Natural killer cell treated with Interleukin-12 subunit alpha and Interleukin-12 subunit beta and Interleukin-15 and Interleukin-18, amount 100 ng/mL, for 72 hours (primary cell): ENCODE results near the gene IGIP. TPM values are rescaled to one million over a fixed set of nuclear protein-coding genes. Genes with fewer than 3 reads are reported as not detected.

Source experiments
- ATAC-seq, 2 donors: fragments of 150-1000 bp; cut with Tn5 transposase in 1 of 2; sonication (Bioruptor Pico), chemical (Tn5 transposase) in 1 of 2; 2 replicates each; pipeline ENCODE4 v1.10.0; 2021
- DNase-seq: peaks from one replicate; pipeline ENCODE4 v3.0.0; 2022; ENCODE audit warnings: low spot score
- H3K27ac Mint-ChIP-seq, 2 donors: 1 replicate in 1 of 2; 2 replicates in 1 of 2; pipeline ENCODE4 v1.8.0; 2022; ENCODE audit warnings: mixed read lengths in 2 of 2, mild to moderate bottlenecking in 1 of 2, moderate library complexity in 1 of 2
- H3K27me3 Mint-ChIP-seq, 2 donors: 1 replicate in 1 of 2; 2 replicates in 1 of 2; pipeline ENCODE4 v1.8.0; 2022; ENCODE audit warnings: mixed read lengths in 2 of 2
- H3K36me3 Mint-ChIP-seq: one replicate; pipeline ENCODE4 v1.8.0; 2022; ENCODE audit warnings: mixed read lengths
- H3K4me1 Mint-ChIP-seq, 2 donors: 1 replicate in 1 of 2; 2 replicates in 1 of 2; pipeline ENCODE4 v1.8.0; 2022; ENCODE audit warnings: low read depth in 2 of 2, mixed read lengths in 2 of 2, mild to moderate bottlenecking in 1 of 2
- H3K4me3 Mint-ChIP-seq: one replicate; pipeline ENCODE4 v1.8.0; 2022; ENCODE audit warnings: mixed read lengths
- H3K9me3 Mint-ChIP-seq: 2 replicates; pipeline ENCODE4 v1.8.0; 2022; ENCODE audit warnings: mixed read lengths
- total RNA-seq, 2 donors: library from RNA; stranded (reverse); gene quantifications; one replicate each; pipeline ENCODE4 v1.2.3, GENCODE V29; 2022

The IGIP gene
- total RNA-seq, 2 donors from 2014 or later: 2.6 to 3.1 TPM

- peaks cover 28 to 40% of the 10 kb centered on the region in 2 donors for H3K4me1 Mint-ChIP-seq
- H3K27me3 Mint-ChIP-seq: peaks cover 8 to 17% of the 10 kb centered on the region in 2 donors
Observed at GRCh38 chr5:140107312-140108092, 18.2 kb upstream of the IGIP start.

GRCh38 chr5:140108093-140109017 lies 17.4 kb upstream of the IGIP start:
- peak overlapping the region; percentile 93 for H3K4me3 Mint-ChIP-seq
- DNase-seq (no peak), ATAC-seq (no peak)
- peak overlapping the region; percentile 91 to 93 for H3K27ac Mint-ChIP-seq
- H3K9me3 Mint-ChIP-seq: no peaks in the 10 kb centered on the region
- peaks cover 28 to 40% of the 10 kb centered on the region in 2 donors for H3K4me1 Mint-ChIP-seq
- no peaks in the 10 kb centered on the region for H3K36me3 Mint-ChIP-seq
- H3K27me3 Mint-ChIP-seq: peaks cover 8 to 16% of the 10 kb centered on the region in 2 donors

More at GRCh38 chr5:140107312-140108092, 18.2 kb upstream of the IGIP start:
- peak; percentile 94 for DNase-seq
- ATAC-seq: peak; percentile 95 to 97
- Mint-ChIP-seq H3K9me3 (no peaks in the 10 kb centered on the region), H3K27ac (peak overlapping the region; percentile 91 to 93), H3K4me3 (peak overlapping the region; percentile 93), H3K36me3 (no peaks in the 10 kb centered on the region)

DNA sequence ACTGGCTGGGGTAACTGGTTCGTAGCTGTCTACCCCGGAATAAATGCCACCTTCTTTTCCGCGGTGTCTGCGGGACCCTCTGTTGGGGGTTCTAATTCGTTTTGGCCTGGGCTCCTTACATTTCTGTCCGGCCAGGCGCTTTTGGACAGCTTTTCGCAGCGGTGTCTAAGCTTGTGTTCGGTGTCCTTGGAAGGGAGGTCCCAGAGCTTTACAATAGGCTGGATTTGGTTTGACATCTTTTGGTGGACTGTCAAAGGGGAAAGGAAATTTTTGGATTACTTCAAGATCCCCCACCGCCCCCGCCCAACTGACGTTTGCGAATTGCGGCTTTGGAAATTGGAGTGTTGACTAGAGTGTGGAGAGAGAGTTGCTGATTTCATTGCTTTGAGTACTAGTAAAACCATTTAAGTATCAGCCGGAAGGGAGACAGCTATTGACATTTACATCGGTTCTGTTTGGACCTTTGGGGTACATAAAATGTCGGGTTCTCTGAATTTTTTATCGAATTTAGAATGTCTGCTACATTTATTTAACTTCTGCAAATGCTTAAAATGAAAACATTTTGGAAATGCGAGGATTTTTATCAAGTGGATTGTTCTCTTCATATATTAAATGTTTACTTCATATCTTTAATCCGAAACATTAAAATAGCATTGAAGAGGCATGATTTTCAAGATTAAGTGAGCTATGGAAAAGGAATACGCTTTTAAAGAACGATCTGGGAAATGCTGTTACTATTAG lies 16.5 kb upstream of the IGIP start:
- Mint-ChIP-seq H3K4me1 (peaks cover 28 to 40% of the 10 kb centered on the region in 2 donors), H3K27me3 (peaks cover 8 to 13% of the 10 kb centered on the region in 2 donors)

GRCh38 chr5:140109759-140110645 lies 15.7 kb upstream of the IGIP start:
- Mint-ChIP-seq H3K27ac (no peak overlapping the region), H3K4me3 (peak overlapping the region; percentile 93), H3K9me3 (no peaks in the 10 kb centered on the region), H3K27me3 (peaks cover 8 to 13% of the 10 kb centered on the region in 2 donors), H3K36me3 (no peaks in the 10 kb centered on the region), H3K4me1 (peaks cover 31 to 44% of the 10 kb centered on the region in 2 donors)
- no peak for ATAC-seq
- DNase-seq: no peak

More for the DNA sequence above, 16.5 kb upstream of the IGIP start:
- ATAC-seq (no peak), DNase-seq (no peak)
- no peaks in the 10 kb centered on the region for H3K9me3 Mint-ChIP-seq
- H3K36me3 Mint-ChIP-seq: no peaks in the 10 kb centered on the region
- H3K4me3 Mint-ChIP-seq: peak overlapping the region; percentile 93
- peak overlapping the region; percentile 91 to 93 for H3K27ac Mint-ChIP-seq

GRCh38 chr5:140110646-140110957 lies 15.1 kb upstream of the IGIP start:
- ATAC-seq (no peak), DNase-seq (no peak)
- no peaks in the 10 kb centered on the region for H3K9me3 Mint-ChIP-seq
- no peak overlapping the region for H3K27ac Mint-ChIP-seq
- no peaks in the 10 kb centered on the region for H3K36me3 Mint-ChIP-seq
- H3K4me1 Mint-ChIP-seq: peaks cover 32 to 50% of the 10 kb centered on the region in 2 donors
- no peak overlapping the region for H3K4me3 Mint-ChIP-seq
- peaks cover 8 to 13% of the 10 kb centered on the region in 2 donors for H3K27me3 Mint-ChIP-seq

DNA sequence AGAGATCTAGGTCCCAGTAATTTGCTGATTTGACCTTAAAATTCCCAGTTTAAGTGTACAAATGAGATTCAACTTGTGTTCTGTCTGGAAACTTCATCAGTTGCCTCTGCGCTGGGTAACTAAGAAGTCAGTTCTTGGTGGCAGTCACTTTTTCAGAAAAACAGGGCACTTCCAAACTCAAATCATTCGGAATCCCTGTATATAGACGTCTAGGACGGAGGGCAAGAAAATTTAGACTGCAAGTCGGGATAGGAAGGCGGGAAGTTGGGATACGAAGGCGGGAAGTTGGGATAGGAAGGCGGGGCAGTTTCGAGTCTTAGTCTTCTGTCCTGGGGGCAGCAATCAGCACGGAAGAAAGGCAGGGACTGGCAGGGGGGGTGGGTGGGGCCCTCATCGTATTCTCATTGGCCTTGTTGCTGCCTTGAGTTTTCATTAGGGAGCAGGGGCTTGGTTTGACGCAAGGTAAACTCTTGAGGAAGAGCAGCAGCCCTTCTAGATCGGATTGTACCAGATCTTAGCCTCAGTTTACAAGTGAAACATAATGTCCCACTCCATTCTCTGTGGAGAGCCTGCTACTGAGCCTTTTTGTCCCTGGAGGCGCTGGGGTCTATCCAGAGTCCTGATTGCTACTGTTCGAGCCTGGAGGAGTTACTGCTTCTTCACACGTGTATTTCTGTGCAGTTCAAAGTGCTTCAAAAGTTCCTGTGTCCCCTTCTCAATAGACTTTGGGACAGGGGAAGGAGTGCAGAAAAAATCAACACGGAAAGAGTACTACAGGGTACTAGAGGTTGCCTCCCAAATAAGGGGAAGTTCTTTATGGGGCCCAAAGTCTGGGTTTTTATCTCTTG lies 14.5 kb upstream of the IGIP start:
- DNase-seq: no peak
- no peak overlapping the region for H3K27ac Mint-ChIP-seq
- peaks cover 8 to 13% of the 10 kb centered on the region in 2 donors for H3K27me3 Mint-ChIP-seq
- H3K36me3 Mint-ChIP-seq: no peaks in the 10 kb centered on the region
- H3K4me1 Mint-ChIP-seq: peaks cover 29 to 51% of the 10 kb centered on the region in 2 donors
- no peaks in the 10 kb centered on the region for H3K9me3 Mint-ChIP-seq
- H3K4me3 Mint-ChIP-seq: peak overlapping the region; percentile 99
- ATAC-seq: no peak

GRCh38 chr5:140111859-140112551 lies 13.7 kb upstream of the IGIP start:
- Mint-ChIP-seq H3K4me1 (peaks cover 28 to 49% of the 10 kb centered on the region in 2 donors), H3K27me3 (peaks cover 8 to 13% of the 10 kb centered on the region in 2 donors), H3K36me3 (no peaks in the 10 kb centered on the region), H3K4me3 (peak overlapping the region; percentile 99), H3K9me3 (no peaks in the 10 kb centered on the region), H3K27ac (no peak overlapping the region)
- DNase-seq (no peak), ATAC-seq (no peak)

GRCh38 chr5:140112685-140113179 lies 13.0 kb upstream of the IGIP start:
- peak overlapping the region; percentile 99 for H3K4me3 Mint-ChIP-seq
- H3K36me3 Mint-ChIP-seq: no peaks in the 10 kb centered on the region
- ATAC-seq (no peak), DNase-seq (no peak)
- H3K27ac Mint-ChIP-seq: peak overlapping the region in 1 of 2 donors; percentile 88
- no peaks in the 10 kb centered on the region for H3K9me3 Mint-ChIP-seq
- H3K4me1 Mint-ChIP-seq: peaks cover 26 to 51% of the 10 kb centered on the region in 2 donors
- peaks cover 8 to 13% of the 10 kb centered on the region in 2 donors for H3K27me3 Mint-ChIP-seq

DNA sequence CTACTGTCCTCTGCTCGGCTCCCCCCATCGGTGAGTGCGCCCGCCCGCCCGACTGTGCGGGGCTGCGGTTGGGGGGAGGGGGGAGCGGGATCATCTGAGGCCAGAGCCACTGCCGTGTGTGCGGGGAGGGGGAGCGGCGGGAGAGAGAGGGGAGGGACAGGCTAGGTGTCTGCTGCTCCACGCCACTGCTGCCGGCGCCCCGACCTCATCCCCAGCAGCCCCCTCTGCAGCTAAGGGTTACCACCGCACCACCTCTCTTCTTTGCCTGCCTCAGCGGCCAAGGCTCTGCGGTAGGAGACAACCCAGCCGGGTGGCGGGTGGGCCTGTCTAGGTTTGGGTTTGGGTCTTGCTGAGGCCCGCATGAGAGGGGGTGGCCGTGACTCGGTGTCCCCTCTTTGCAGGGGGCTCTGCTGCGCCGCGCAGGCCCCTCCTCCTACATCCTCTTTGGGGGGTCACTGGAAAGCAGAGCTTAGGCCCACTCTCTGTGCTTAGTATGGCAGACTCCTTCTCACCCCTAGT lies 12.5 kb upstream of the IGIP start:
- Mint-ChIP-seq H3K4me1 (peaks cover 26 to 53% of the 10 kb centered on the region in 2 donors), H3K27ac (peak overlapping the region; percentile 82 to 88), H3K27me3 (peaks cover 8 to 13% of the 10 kb centered on the region in 2 donors), H3K36me3 (no peaks in the 10 kb centered on the region), H3K4me3 (peak overlapping the region; percentile 99), H3K9me3 (no peaks in the 10 kb centered on the region)
- no peak for DNase-seq
- peak in 1 of 2 donors; percentile 1 for ATAC-seq

DNA sequence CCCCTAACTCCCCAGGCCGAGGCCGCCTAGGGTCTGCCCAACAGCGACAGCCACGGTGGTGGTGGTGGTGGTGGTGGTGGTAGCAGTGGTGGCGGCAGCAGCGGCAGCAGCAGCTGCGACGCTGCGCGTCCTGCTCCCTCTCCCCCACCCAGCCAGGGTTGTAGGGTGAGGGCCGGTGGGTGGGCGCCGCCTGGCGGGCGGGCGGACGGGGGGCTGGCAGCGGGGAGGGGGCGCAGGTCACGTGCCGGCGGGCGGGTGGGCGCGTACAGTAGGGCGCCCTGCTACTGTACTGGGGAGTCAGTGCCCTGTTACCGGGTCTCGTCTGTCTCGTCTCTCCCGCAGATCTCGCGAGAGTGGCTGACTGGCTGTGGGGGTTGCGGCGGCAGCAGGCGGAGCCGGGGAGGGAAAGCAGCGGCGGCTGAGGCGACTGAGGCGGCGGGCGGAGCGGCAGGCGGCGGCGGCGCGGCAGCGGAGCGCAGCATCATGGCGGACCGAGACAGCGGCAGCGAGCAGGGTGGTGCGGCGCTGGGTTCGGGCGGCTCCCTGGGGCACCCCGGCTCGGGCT lies 12.0 kb upstream of the IGIP start, which contains the start of gene PURA:
Gene PURA, plus strand, starts transcription at position 411 of the 565 bp plus-strand sequence. Its CDS starts 73 bp downstream, at position 484.
- Mint-ChIP-seq H3K27ac (peak within 1 kb of the TSS; percentile 82 to 88), H3K4me1 (peaks cover 25 to 52% of the 10 kb centered on the region in 2 donors), H3K36me3 (no peaks in the 10 kb centered on the region), H3K27me3 (peaks cover 8 to 13% of the 10 kb centered on the region in 2 donors), H3K9me3 (no peaks in the 10 kb centered on the region), H3K4me3 (peak within 1 kb of the TSS; percentile 99)
- DNase-seq (peak; percentile 97), ATAC-seq (peak; percentile 94 to 96)
